Gastroesophageal sphincter (tissue), 4 donors: ENCODE data around the gene ANKRD13A. TPM values are rescaled to one million over a fixed set of nuclear protein-coding genes. Genes with fewer than 3 reads are reported as not detected.
"Not testable (repeated sequence)": the region's sequence is repeated elsewhere in the genome, so short reads cannot be mapped to it uniquely, and the experiment has no call there.

Experiments
- ATAC-seq: fragments of 150-250 bp; one replicate; pipeline ENCODE4 v1.9.1; 2016; ENCODE audit warnings: mild to moderate bottlenecking, moderate library complexity
- H3K27ac ChIP-seq, 4 donors: fragments of 200-600 bp; sonication (generic) in 3 of 4; 1 replicate in 3 of 4; 2 replicates in 1 of 4; pipeline ENCODE4 v1.5.1; 2016 to 2019
- H3K27me3 ChIP-seq: fragments of 200-600 bp; sonication (generic); one replicate; pipeline ENCODE4 v1.5.1; 2019
- H3K36me3 ChIP-seq, 2 donors: fragments of 200-600 bp; sonication (generic); one replicate each; pipeline ENCODE4 v1.5.1; 2019; ENCODE audit warnings: control low read depth in 1 of 2
- H3K4me1 ChIP-seq, 3 donors: fragments of 200-600 bp; sonication (generic); 1 replicate in 2 of 3; 2 replicates in 1 of 3; pipeline ENCODE4 v1.5.1; 2016 to 2019; ENCODE audit warnings: control low read depth in 2 of 3
- H3K4me3 ChIP-seq, 2 donors: fragments of 200-600 bp; sonication (generic); one replicate each; pipeline ENCODE4 v1.5.1; 2019; ENCODE audit warnings: mild to moderate bottlenecking in 1 of 2, moderate library complexity in 1 of 2
- H3K9me3 ChIP-seq, 3 donors: fragments of 200-600 bp; sonication (generic); one replicate each; pipeline ENCODE4 v1.5.1; 2017 to 2019; ENCODE audit warnings: control low read depth in 2 of 3
- CTCF ChIP-seq, 4 experiments: fragments of 200-600 bp in 2 of 4; fragments of 450-650 bp in 2 of 4; sonication (generic) in 1 of 4; IDR thresholded peaks; one replicate each; pipeline ENCODE4 v1.5.1; 2017 to 2019; ENCODE audit warnings: antibody characterized with exemption in 4 of 4, mild to moderate bottlenecking in 2 of 4, moderate library complexity in 2 of 4
- EP300 ChIP-seq: sonication (generic); formaldehyde crosslinking; IDR thresholded peaks from one replicate; pipeline ENCODE4 v1.6.1; 2017; ENCODE audit warnings: antibody characterized with exemption, mild to moderate bottlenecking
- POLR2A ChIP-seq, 2 donors: fragments of 450-650 bp; IDR thresholded peaks; one replicate each; pipeline ENCODE4 v1.6.1; 2017; ENCODE audit warnings: antibody characterized with exemption in 2 of 2, mild to moderate bottlenecking in 2 of 2, moderate library complexity in 1 of 2
- POLR2AphosphoS5 ChIP-seq: sonication (generic); formaldehyde crosslinking; IDR thresholded peaks from one replicate; pipeline ENCODE4 v1.6.1; 2017; ENCODE audit warnings: antibody characterized with exemption
- WGBS, 2 donors: methylation state at CpG; one replicate each; pipeline ENCODE4 v1.1.5; 2018; ENCODE audit warnings: low coverage in 1 of 2; 5-methylcytosine and 5-hydroxymethylcytosine counted together
- total RNA-seq, 4 donors: library from RNA; depleted of rRNA; stranded (reverse); fragments of >200 nt; gene quantifications; one replicate each; pipeline ENCODE4 v1.1.0, GENCODE V29; 2016

Gene ANKRD13A
- total RNA-seq, 4 donors from 2014 or later, result 141 to 182 (median 153) TPM

- no peaks in the 10 kb centered on the region for H3K4me1 ChIP-seq
- H3K36me3 ChIP-seq, result no peaks in the 10 kb centered on the region
- H3K9me3 ChIP-seq, result no peaks in the 10 kb centered on the region
- 88% methylated on average over 6 to 9 of the region's 9 CpGs for WGBS, 2 donors
- H3K27me3 ChIP-seq, result no peaks in the 10 kb centered on the region
- TF ChIP-seq POLR2A (IDR thresholded peaks at IDR 0.05), result no peak
- H3K4me3 ChIP-seq, result no peak overlapping the region
- no peak overlapping the region for H3K27ac ChIP-seq
- ATAC-seq, result no peak
Observed at GRCh38 chr12:110058875-110059615, 59.8 kb downstream of the ANKRD13A start.

- WGBS, 2 donors, result 90 to 100% methylated on average over 2 of the region's 2 CpGs
- no peak for ATAC-seq
- Histone ChIP-seq H3K4me1 (no peaks in the 10 kb centered on the region), H3K4me3 (no peak overlapping the region), H3K27me3 (no peaks in the 10 kb centered on the region), H3K36me3 (no peaks in the 10 kb centered on the region), H3K9me3 (no peaks in the 10 kb centered on the region), H3K27ac (no peak overlapping the region)
- TF ChIP-seq EP300 (no peak), CTCF (IDR thresholded peaks at IDR 0.05) (no peak), POLR2A (IDR thresholded peaks at IDR 0.05) (no peak), POLR2AphosphoS5 (no peak)
Observed at GRCh38 chr12:110059651-110060000, 60.4 kb downstream of the ANKRD13A start.

GRCh38 chr12:110062241-110062640, 63.0 kb downstream of the ANKRD13A start:
- Histone ChIP-seq H3K27ac (no peak overlapping the region), H3K27me3 (no peaks in the 10 kb centered on the region), H3K4me1 (no peaks in the 10 kb centered on the region), H3K4me3 (no peak overlapping the region), H3K36me3 (no peaks in the 10 kb centered on the region), H3K9me3 (no peaks in the 10 kb centered on the region)
- no peak for ATAC-seq
- TF ChIP-seq CTCF (IDR thresholded peaks at IDR 0.05) (no peak), POLR2A (IDR thresholded peaks at IDR 0.05) (no peak), POLR2AphosphoS5 (no peak), EP300 (no peak)
- 67 to 100% methylated on average over 1 to 2 of the region's 2 CpGs for WGBS, 2 donors

- no peaks in the 10 kb centered on the region for H3K36me3 ChIP-seq
- H3K4me3 ChIP-seq, result no peak overlapping the region
- no peaks in the 10 kb centered on the region for H3K27me3 ChIP-seq
- no peak overlapping the region for H3K27ac ChIP-seq
- TF ChIP-seq EP300, result no peak
- TF ChIP-seq CTCF (IDR thresholded peaks at IDR 0.05), result no peak
- no peak for TF ChIP-seq POLR2A (IDR thresholded peaks at IDR 0.05)
- TF ChIP-seq POLR2AphosphoS5, result no peak
- no peak for ATAC-seq
- no peaks in the 10 kb centered on the region for H3K9me3 ChIP-seq
- 92 to 100% methylated on average over 1 to 2 of the region's 2 CpGs for WGBS, 2 donors
- no peaks in the 10 kb centered on the region for H3K4me1 ChIP-seq
Observed at GRCh38 chr12:110065540-110065939, 66.3 kb downstream of the ANKRD13A start.

- Histone ChIP-seq H3K4me3 (no peak overlapping the region), H3K9me3 (no peaks in the 10 kb centered on the region), H3K27me3 (no peaks in the 10 kb centered on the region), H3K4me1 (peaks cover 0 to under 1% (median 0%) of the 10 kb centered on the region in 3 donors), H3K27ac (no peak overlapping the region), H3K36me3 (no peaks in the 10 kb centered on the region)
- 89% methylated on average over 5 of the region's 7 CpGs; no CpG with 5 or more reads in 1 of the 2 donors for WGBS, 2 donors
- no peak for ATAC-seq
- TF ChIP-seq CTCF (IDR thresholded peaks at IDR 0.05) (no peak), POLR2AphosphoS5 (no peak), POLR2A (IDR thresholded peaks at IDR 0.05) (no peak)
Observed at GRCh38 chr12:110067531-110067930, 68.3 kb downstream of the ANKRD13A start.

- not testable (repeated sequence) for ATAC-seq, H3K36me3 ChIP-seq, H3K4me3 ChIP-seq, H3K27ac ChIP-seq, H3K27me3 ChIP-seq, H3K9me3 ChIP-seq, H3K4me1 ChIP-seq
- 77 to 78% methylated on average over 3 to 8 of the region's 9 CpGs for WGBS, 2 donors
Observed at GRCh38 chr12:110068115-110068514, 68.9 kb downstream of the ANKRD13A start.
